Urothelium cell line (cell line): ENCODE measurements around the gene SGK1.
A peak's percentile ranks its signal among the peaks of the same experiment; 100 is the strongest.
"Not testable (repeated sequence)": the region's sequence is repeated elsewhere in the genome, so short reads cannot be mapped to it uniquely, and the experiment has no call there.

Experiments
- DNase-seq: peaks from one replicate; pipeline ENCODE4 v3.0.0; 2011; ENCODE audit warnings: low spot score, mixed read lengths
- FAIRE-seq: peaks from 2 replicates; lab custom pipeline; 2011; peaks lifted over from hg19 to GRCh38; lab: Jason Lieb, UNC

The SGK1 gene

GRCh38 chr6:134308800-134309199, 9.1 kb downstream of the SGK1 start:
- FAIRE-seq: no peak
- DNase-seq: no peak

- DNase-seq (no peak), FAIRE-seq (no peak)
Observed at GRCh38 chr6:134307870-134308269, 10.0 kb downstream of the SGK1 start.

- no peak for FAIRE-seq
- DNase-seq: no peak
Observed at GRCh38 chr6:134307075-134307474, 10.8 kb downstream of the SGK1 start.

- DNase-seq, FAIRE-seq: not testable (repeated sequence)
Observed at GRCh38 chr6:134304381-134304780, 13.5 kb downstream of the SGK1 start.

- FAIRE-seq: no peak
- DNase-seq: no peak
Observed at GRCh38 chr6:134303891-134304290, 14.0 kb downstream of the SGK1 start.

- FAIRE-seq (no peak), DNase-seq (no peak)
Observed at GRCh38 chr6:134299236-134299635, 18.7 kb downstream of the SGK1 start.

- DNase-seq (no peak), FAIRE-seq (no peak)
Observed at GRCh38 chr6:134296762-134297161, 21.1 kb downstream of the SGK1 start.

GRCh38 chr6:134295953-134296553, 21.9 kb downstream of the SGK1 start:
- DNase-seq: peak; percentile 84
- no peak for FAIRE-seq

- DNase-seq (no peak), FAIRE-seq (no peak)
Observed at GRCh38 chr6:134293659-134294161, 24.2 kb downstream of the SGK1 start.

GRCh38 chr6:134291156-134291555, 26.8 kb downstream of the SGK1 start:
- DNase-seq (no peak), FAIRE-seq (no peak)

- FAIRE-seq (no peak), DNase-seq (no peak)
Observed at GRCh38 chr6:134289204-134289575, 28.7 kb downstream of the SGK1 start.

GRCh38 chr6:134288538-134289203, 29.2 kb downstream of the SGK1 start:
- DNase-seq (peak; percentile 33), FAIRE-seq (no peak)

- FAIRE-seq (no peak), DNase-seq (no peak)
Observed at GRCh38 chr6:134287859-134288537, 29.9 kb downstream of the SGK1 start.

- no peak for DNase-seq
- no peak for FAIRE-seq
Observed at GRCh38 chr6:134282816-134283215, 35.1 kb downstream of the SGK1 start.

GRCh38 chr6:134281388-134281787, 36.5 kb downstream of the SGK1 start:
- no peak for DNase-seq
- FAIRE-seq: no peak

GRCh38 chr6:134278000-134278399, 39.9 kb downstream of the SGK1 start:
- no peak for DNase-seq
- FAIRE-seq: no peak

- FAIRE-seq, DNase-seq: not testable (repeated sequence)
Observed at GRCh38 chr6:134276891-134277377, 41.0 kb downstream of the SGK1 start.

- no peak for DNase-seq
- no peak for FAIRE-seq
Observed at GRCh38 chr6:134272374-134272773, 45.5 kb downstream of the SGK1 start.

GRCh38 chr6:134267917-134268361, 50.0 kb downstream of the SGK1 start:
- DNase-seq (peak; percentile 28), FAIRE-seq (no peak)

GRCh38 chr6:134266776-134267175, 51.1 kb downstream of the SGK1 start:
- FAIRE-seq (no peak), DNase-seq (no peak)

- DNase-seq (no peak), FAIRE-seq (no peak)
Observed at GRCh38 chr6:134261766-134262165, 56.1 kb downstream of the SGK1 start.

GRCh38 chr6:134258849-134259306, 59.0 kb downstream of the SGK1 start:
- no peak for FAIRE-seq
- no peak for DNase-seq
